Transverse colon (tissue), 4 donors: Measurements from ENCODE around the gene ECM2. TPM values are rescaled to one million over a fixed set of nuclear protein-coding genes. Genes with fewer than 3 reads are reported as not detected.

Experiments used
- DNase-seq: peaks from one replicate; pipeline ENCODE4 v3.0.0-alpha.2; 2019
- H3K27ac ChIP-seq, 4 donors: fragments of 200-600 bp; sonication (generic); 2 replicates each; pipeline ENCODE4 v1.5.1; 2016 to 2018; ENCODE audit warnings: inconsistent platforms in 4 of 4
- H3K27me3 ChIP-seq: fragments of 200-600 bp; sonication (generic); 2 replicates; pipeline ENCODE4 v1.5.1; 2017; ENCODE audit warnings: inconsistent platforms
- H3K36me3 ChIP-seq, 4 donors: fragments of 200-600 bp; sonication (generic); 2 replicates each; pipeline ENCODE4 v1.5.1; 2017 to 2019; ENCODE audit warnings: inconsistent platforms in 4 of 4
- H3K4me1 ChIP-seq, 4 donors: fragments of 200-600 bp; sonication (generic); 2 replicates each; pipeline ENCODE4 v1.5.1; 2017 to 2020; ENCODE audit warnings: inconsistent platforms in 4 of 4
- H3K4me3 ChIP-seq, 4 donors: fragments of 200-600 bp; sonication (generic); 1 replicate in 1 of 4; 2 replicates in 3 of 4; pipeline versions ENCODE4 v1.5.1 to v1.6.1; 2017 to 2019; ENCODE audit warnings: inconsistent platforms in 4 of 4
- H3K9me3 ChIP-seq, 2 donors: fragments of 200-600 bp; sonication (generic); 2 replicates each; pipeline ENCODE4 v1.5.1; 2017 to 2019; ENCODE audit warnings: inconsistent platforms in 2 of 2
- CTCF ChIP-seq, 5 experiments: fragments of 200-600 bp in 3 of 5; fragments of 450-650 bp in 2 of 5; sonication (generic) in 3 of 5; IDR thresholded peaks; 1 replicate in 2 of 5; 2 replicates in 3 of 5; pipeline ENCODE4 v1.5.1; 2016 to 2017; ENCODE audit warnings: antibody characterized with exemption in 5 of 5, inconsistent platforms in 3 of 5, mild to moderate bottlenecking in 2 of 5, moderate library complexity in 1 of 5
- EP300 ChIP-seq: sonication (generic); formaldehyde crosslinking; IDR thresholded peaks from one replicate; pipeline ENCODE4 v1.6.1; 2017; ENCODE audit warnings: antibody characterized with exemption, low read depth
- POLR2A ChIP-seq: fragments of 450-650 bp; IDR thresholded peaks from one replicate; pipeline ENCODE4 v1.6.1; 2016; ENCODE audit warnings: antibody characterized with exemption, mild to moderate bottlenecking, moderate library complexity
- POLR2AphosphoS5 ChIP-seq, 3 donors: sonication (generic); formaldehyde crosslinking; IDR thresholded peaks; one replicate each; pipeline ENCODE4 v1.6.1; 2016; ENCODE audit warnings: antibody characterized with exemption in 3 of 3
- WGBS, 2 donors: methylation state at CpG; one replicate each; pipeline ENCODE4 v1.1.5; 2018; ENCODE audit warnings: low coverage in 1 of 2; 5-methylcytosine and 5-hydroxymethylcytosine counted together
- in situ Hi-C, 4 donors: fragments of 200-750 bp; cut with MboI; loops; one replicate each; pipeline versions ENCODE4 v1.15.0 to v1.15.1; 2017; ENCODE audit warnings: low sequenced_read_pairs in 3 of 4, low pct_ligation_motif_present in 1 of 4, low pct_unique_long_range_greater_than_20kb in 1 of 4
- intact Hi-C: fragments of 100-400 bp; cut with DNase I; formaldehyde crosslinking; loops from one replicate; pipeline ENCODE4 v1.15.1; 2023; ENCODE audit warnings: low total_unique reads
- total RNA-seq, 4 donors: library from RNA; depleted of rRNA; stranded (reverse); fragments of >200 nt; gene quantifications; one replicate each; pipeline ENCODE4 v1.1.0, GENCODE V29; 2016

The ECM2 gene
- total RNA-seq, 4 donors from 2014 or later = 0.37 to 7.2 (median 3.1) TPM

GRCh38 chr9:92484563-92484962 lies 51.2 kb downstream of the ECM2 start:
- Histone ChIP-seq H3K27me3 (no peaks in the 10 kb centered on the region), H3K36me3 (no peaks in the 10 kb centered on the region), H3K4me3 (no peak overlapping the region), H3K9me3 (no peaks in the 10 kb centered on the region), H3K4me1 (peaks cover 0 to 36% (median 4%) of the 10 kb centered on the region in 4 donors), H3K27ac (peak overlapping the region in 2 of 4 donors; percentile 59 to 62)
- TF ChIP-seq CTCF (IDR thresholded peaks at IDR 0.05) = no peak
- no peak for TF ChIP-seq POLR2AphosphoS5 (IDR thresholded peaks at IDR 0.05)
- TF ChIP-seq EP300 = no peak
- no peak for TF ChIP-seq POLR2A
- WGBS, 2 donors = 84 to 89% methylated on average over 3 of the region's 3 CpGs
- in situ Hi-C loops = no loop called here
- no peak for DNase-seq
- intact Hi-C loops = no loop called here

GRCh38 chr9:92483627-92484545 lies 51.9 kb downstream of the ECM2 start:
- Histone ChIP-seq H3K36me3 (no peaks in the 10 kb centered on the region), H3K4me1 (peaks cover 0 to 40% (median 3%) of the 10 kb centered on the region in 4 donors)

GRCh38 chr9:92482805-92483204 lies 53.0 kb downstream of the ECM2 start:
- peaks cover 0 to 41% (median 2%) of the 10 kb centered on the region in 4 donors for H3K4me1 ChIP-seq
- H3K9me3 ChIP-seq = no peaks in the 10 kb centered on the region
- no peak for DNase-seq
- peak overlapping the region; percentile 47 to 78 (median 60) for H3K27ac ChIP-seq
- TF ChIP-seq EP300 = no peak
- no peak for TF ChIP-seq POLR2AphosphoS5 (IDR thresholded peaks at IDR 0.05)
- TF ChIP-seq POLR2A = no peak
- no peak for TF ChIP-seq CTCF (IDR thresholded peaks at IDR 0.05)
- in situ Hi-C loops = no loop called here
- H3K4me3 ChIP-seq = no peak overlapping the region
- no peaks in the 10 kb centered on the region for H3K27me3 ChIP-seq
- no peaks in the 10 kb centered on the region for H3K36me3 ChIP-seq
- intact Hi-C loops = no loop called here

More at GRCh38 chr9:92483627-92484545, 51.9 kb downstream of the ECM2 start:
- no peak for TF ChIP-seq EP300
- no peak for TF ChIP-seq CTCF (IDR thresholded peaks at IDR 0.05)
- TF ChIP-seq POLR2AphosphoS5 (IDR thresholded peaks at IDR 0.05) = no peak
- TF ChIP-seq POLR2A = no peak
- Histone ChIP-seq H3K27me3 (no peaks in the 10 kb centered on the region), H3K9me3 (no peaks in the 10 kb centered on the region), H3K4me3 (no peak overlapping the region), H3K27ac (peak overlapping the region; percentile 47 to 62 (median 60))
- WGBS, 2 donors = 45 to 73% methylated on average over 3 to 5 of the region's 5 CpGs
- no peak for DNase-seq
- intact Hi-C loops (no loop called here), in situ Hi-C loops (no loop called here)

- 66 to 70% methylated on average over 3 of the region's 3 CpGs for whole genome bisulfite sequencing, 2 donors
- Histone ChIP-seq H3K27ac (peak within 1 kb of the TSS; percentile 62 to 78 (median 70)), H3K36me3 (no peaks in the 10 kb centered on the region), H3K4me1 (peaks cover 0 to 41% (median 2%) of the 10 kb centered on the region in 4 donors), H3K9me3 (no peaks in the 10 kb centered on the region), H3K4me3 (peak within 1 kb of the TSS in 1 of 4 donors; percentile 17), H3K27me3 (no peaks in the 10 kb centered on the region)
- intact Hi-C loops = no loop called here
- TF ChIP-seq EP300 (no peak), POLR2AphosphoS5 (IDR thresholded peaks at IDR 0.05) (peak in 2 of 3 donors; percentile 7 to 55)
- DNase-seq = no peak
- in situ Hi-C loops = no loop called here
Observed at GRCh38 chr9:92482329-92482728, 53.5 kb downstream of the ECM2 start, which contains the start of gene ASPN. Gene ASPN, minus strand, starts transcription at chr9:92482506.
